ENCODE results near the gene MYH10.

GRCh38 chr17:8619294-8619693 is 11.2 kb downstream of the MYH10 start:
- TF ChIP-seq CTCF (IDR thresholded peaks at IDR 0.05; ENCODE audit: low read depth, low read length, poor library complexity, severe bottlenecking) (no peak), EZH2phosphoT487 (IDR thresholded peaks at IDR 0.05; ENCODE audit: borderline replicate concordance, low read length) (no peak)
